ENCODE data around the gene ANKRD66. TPM values are rescaled to one million over a fixed set of nuclear protein-coding genes. Genes with fewer than 3 reads are reported as not detected.
"Not testable (repeated sequence)": the region's sequence is repeated elsewhere in the genome, so short reads cannot be mapped to it uniquely, and the experiment has no call there.

The ANKRD66 gene
- total and polyA plus RNA-seq, 8 donors, result 0.73 to 20.5 TPM; not detected in 6

DNA sequence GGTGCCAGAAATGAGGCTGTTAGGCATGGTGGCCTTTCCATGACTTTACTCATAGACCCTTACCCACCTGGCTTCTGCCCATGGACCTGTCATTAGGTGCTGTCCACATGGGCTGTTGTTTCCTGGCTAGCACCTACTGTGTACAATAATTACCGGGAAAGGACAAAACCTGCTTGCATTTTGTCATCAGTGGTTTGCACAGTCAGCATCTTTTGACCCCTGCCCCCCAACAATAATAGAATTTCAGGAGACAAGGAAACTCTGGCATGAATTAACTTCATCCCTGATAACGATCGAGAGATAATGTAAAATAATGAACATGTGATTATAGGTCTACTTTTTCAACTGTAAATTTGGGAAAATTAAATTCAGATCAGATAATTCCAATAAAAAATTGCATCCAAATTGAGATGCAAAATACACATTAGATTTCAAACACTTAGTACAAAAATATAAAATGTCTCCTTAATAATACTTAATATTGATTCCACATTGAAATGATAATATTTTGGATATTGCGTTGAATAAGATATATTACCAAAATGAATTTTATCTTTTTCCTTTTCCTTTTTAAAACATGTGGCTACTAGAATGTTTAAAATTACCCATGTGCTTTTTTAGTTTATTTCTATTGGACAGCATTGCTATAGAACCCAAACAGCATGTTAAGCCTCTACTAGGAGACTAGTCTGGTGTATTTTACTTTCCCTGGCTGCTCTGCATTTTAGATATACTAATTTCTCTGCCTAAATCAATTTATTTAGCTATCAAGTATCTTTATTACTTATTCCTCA, 12.4 kb downstream of the ANKRD66 start:
- no peak for DNase-seq
- H3K9me3 ChIP-seq, result no peaks in the 10 kb centered on the region
- no peaks in the 10 kb centered on the region for H3K27me3 ChIP-seq
- intact Hi-C loops (cut with DNase I; ENCODE audit: low total_unique reads), result no loop called here
- TF ChIP-seq, protein P1, sequence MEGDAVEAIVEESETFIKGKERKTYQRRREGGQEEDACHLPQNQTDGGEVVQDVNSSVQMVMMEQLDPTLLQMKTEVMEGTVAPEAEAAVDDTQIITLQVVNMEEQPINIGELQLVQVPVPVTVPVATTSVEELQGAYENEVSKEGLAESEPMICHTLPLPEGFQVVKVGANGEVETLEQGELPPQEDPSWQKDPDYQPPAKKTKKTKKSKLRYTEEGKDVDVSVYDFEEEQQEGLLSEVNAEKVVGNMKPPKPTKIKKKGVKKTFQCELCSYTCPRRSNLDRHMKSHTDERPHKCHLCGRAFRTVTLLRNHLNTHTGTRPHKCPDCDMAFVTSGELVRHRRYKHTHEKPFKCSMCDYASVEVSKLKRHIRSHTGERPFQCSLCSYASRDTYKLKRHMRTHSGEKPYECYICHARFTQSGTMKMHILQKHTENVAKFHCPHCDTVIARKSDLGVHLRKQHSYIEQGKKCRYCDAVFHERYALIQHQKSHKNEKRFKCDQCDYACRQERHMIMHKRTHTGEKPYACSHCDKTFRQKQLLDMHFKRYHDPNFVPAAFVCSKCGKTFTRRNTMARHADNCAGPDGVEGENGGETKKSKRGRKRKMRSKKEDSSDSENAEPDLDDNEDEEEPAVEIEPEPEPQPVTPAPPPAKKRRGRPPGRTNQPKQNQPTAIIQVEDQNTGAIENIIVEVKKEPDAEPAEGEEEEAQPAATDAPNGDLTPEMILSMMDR (IDR thresholded peaks at IDR 0.05), result no peak
- TF ChIP-seq POLR2AphosphoS5 (IDR thresholded peaks at IDR 0.05), result no peak
- no peak for TF ChIP-seq POLR2A (IDR thresholded peaks at IDR 0.05)
- TF ChIP-seq EP300 (IDR thresholded peaks at IDR 0.05), result no peak
- 85 to 95% (median 87%) methylated on average over 4 of the region's 4 CpGs for WGBS, 5 donors
- no peaks in the 10 kb centered on the region for H3K4me1 ChIP-seq
- H3K4me3 ChIP-seq, result no peak overlapping the region
- no peaks in the 10 kb centered on the region for H3K36me3 ChIP-seq
- no peak overlapping the region for H3K27ac ChIP-seq

DNA sequence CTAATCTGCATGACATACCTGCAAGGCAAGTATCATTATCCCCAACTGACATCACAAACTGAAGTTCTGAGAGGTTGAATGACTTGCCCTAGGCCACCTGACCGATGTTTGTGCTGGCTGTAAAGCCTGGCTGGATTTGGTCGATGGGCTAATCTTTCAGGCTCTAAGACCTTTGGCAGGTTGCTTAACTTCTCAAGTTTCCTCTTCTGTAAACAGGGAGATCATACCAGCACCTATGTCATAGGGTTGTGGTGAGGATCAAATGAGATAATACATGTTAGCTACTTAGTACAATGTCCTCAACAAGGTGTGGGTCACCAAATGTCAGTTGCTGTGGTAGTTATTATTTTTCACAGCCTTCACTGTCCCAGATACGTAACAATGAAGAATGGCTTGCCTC, 14.2 kb downstream of the ANKRD66 start:
- H3K27ac ChIP-seq, result no peak overlapping the region
- H3K27me3 ChIP-seq, result no peaks in the 10 kb centered on the region
- H3K36me3 ChIP-seq, result no peaks in the 10 kb centered on the region
- H3K4me3 ChIP-seq, result no peak overlapping the region
- no peak for TF ChIP-seq EP300 (IDR thresholded peaks at IDR 0.05)
- no peak for TF ChIP-seq POLR2AphosphoS5 (IDR thresholded peaks at IDR 0.05)
- TF ChIP-seq, protein P1 (IDR thresholded peaks at IDR 0.05), result no peak
- 63 to 71% (median 70%) methylated on average over 3 of the region's 3 CpGs for WGBS, 5 donors
- DNase-seq, result no peak
- H3K4me1 ChIP-seq, result no peaks in the 10 kb centered on the region
- intact Hi-C loops (cut with DNase I; ENCODE audit: low total_unique reads), result no loop called here
- H3K9me3 ChIP-seq, result no peaks in the 10 kb centered on the region

DNA sequence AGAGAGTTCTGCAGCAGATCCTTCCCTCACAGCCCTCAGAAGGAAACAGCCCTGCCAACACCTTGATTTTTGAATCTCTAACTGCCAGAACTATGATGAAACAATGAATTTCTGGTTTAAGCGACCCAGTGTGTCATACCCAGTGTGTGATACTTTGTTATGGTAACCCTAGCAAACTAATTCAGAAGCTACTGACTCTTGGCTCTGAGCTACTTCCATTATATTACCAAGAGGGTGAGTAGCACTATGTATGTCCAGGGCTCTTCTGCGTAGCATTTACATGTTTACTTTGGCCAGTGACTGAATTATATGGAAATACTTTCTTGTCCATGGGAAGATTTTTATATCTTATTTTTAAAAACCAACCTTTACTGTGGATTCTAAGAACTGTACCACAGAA, 16.7 kb downstream of the ANKRD66 start:
- no peaks in the 10 kb centered on the region for H3K4me1 ChIP-seq
- intact Hi-C loops (cut with DNase I; ENCODE audit: low total_unique reads), result no loop called here
- H3K4me3 ChIP-seq, result no peak overlapping the region
- no peaks in the 10 kb centered on the region for H3K27me3 ChIP-seq
- no peaks in the 10 kb centered on the region for H3K36me3 ChIP-seq
- WGBS, 5 donors, result 84 to 92% (median 88%) methylated on average over 2 of the region's 2 CpGs
- no peak for DNase-seq
- TF ChIP-seq POLR2A (IDR thresholded peaks at IDR 0.05), result no peak
- TF ChIP-seq, protein P1 (IDR thresholded peaks at IDR 0.05), result no peak
- no peak for TF ChIP-seq EP300 (IDR thresholded peaks at IDR 0.05)
- no peak for TF ChIP-seq POLR2AphosphoS5 (IDR thresholded peaks at IDR 0.05)
- H3K9me3 ChIP-seq, result peaks cover 0 to 10% (median 6%) of the 10 kb centered on the region in 4 donors
- no peak overlapping the region for H3K27ac ChIP-seq

DNA sequence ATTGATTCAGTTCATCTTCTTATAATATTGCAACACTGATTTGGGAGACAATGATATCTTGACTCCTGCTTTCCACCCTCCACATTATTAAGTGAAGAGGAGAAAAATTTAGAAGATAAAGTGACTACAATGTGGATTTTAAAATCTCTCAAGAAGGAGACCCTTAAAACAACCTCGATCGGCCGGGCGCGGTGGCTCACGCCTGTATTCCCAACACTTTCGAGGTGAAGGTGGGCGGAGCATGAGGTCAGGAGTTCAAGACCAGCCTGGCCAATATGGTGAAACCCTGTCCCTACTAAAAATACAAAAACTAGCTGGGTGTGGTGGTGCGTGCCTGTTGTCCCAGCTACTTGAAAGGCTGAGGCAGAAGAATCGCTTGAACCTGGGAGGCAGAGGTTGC, 17.5 kb downstream of the ANKRD66 start:
- intact Hi-C loops (cut with DNase I; ENCODE audit: low total_unique reads); H3K27me3 ChIP-seq; H3K4me1 ChIP-seq; DNase-seq; H3K9me3 ChIP-seq; H3K36me3 ChIP-seq; H3K4me3 ChIP-seq; H3K27ac ChIP-seq: not testable (repeated sequence)
- WGBS, 5 donors, result 90 to 94% (median 93%) methylated on average over 10 of the region's 10 CpGs

DNA sequence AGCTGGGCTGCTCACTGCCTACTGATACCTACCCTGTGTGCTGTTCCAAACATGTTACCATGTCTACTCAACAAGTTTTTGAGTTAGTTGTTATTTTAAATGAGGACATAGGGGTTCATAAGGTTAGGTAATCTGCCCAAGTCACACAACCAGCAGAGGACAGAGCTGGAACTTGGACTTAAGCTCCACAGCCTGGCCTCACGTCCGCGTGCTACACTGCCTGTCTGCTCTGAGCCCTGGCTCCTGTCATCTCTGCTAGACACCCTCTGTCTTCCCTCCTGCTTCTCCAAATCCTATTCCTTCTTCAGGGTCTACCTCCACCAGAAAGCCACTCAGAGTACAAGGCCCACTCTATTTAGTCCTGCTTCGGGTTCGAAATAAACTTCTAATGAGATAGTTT, 18.2 kb downstream of the ANKRD66 start:
- H3K9me3 ChIP-seq, result peaks cover 0 to 10% (median 6%) of the 10 kb centered on the region in 4 donors
- no peak overlapping the region for H3K4me3 ChIP-seq
- no peaks in the 10 kb centered on the region for H3K27me3 ChIP-seq
- H3K27ac ChIP-seq, result no peak overlapping the region
- no peaks in the 10 kb centered on the region for H3K36me3 ChIP-seq
- no peak for TF ChIP-seq POLR2A (IDR thresholded peaks at IDR 0.05)
- TF ChIP-seq POLR2AphosphoS5 (IDR thresholded peaks at IDR 0.05), result no peak
- TF ChIP-seq, protein P1 (IDR thresholded peaks at IDR 0.05), result no peak
- WGBS, 5 donors, result 92 to 98% (median 95%) methylated on average over 5 of the region's 5 CpGs
- intact Hi-C loops (cut with DNase I; ENCODE audit: low total_unique reads), result no loop called here
- no peaks in the 10 kb centered on the region for H3K4me1 ChIP-seq
- no peak for DNase-seq

Measured in stomach (tissue), 9 donors.